ENCODE results near the gene PDK2. TPM values are rescaled to one million over a fixed set of nuclear protein-coding genes. Genes with fewer than 3 reads are reported as not detected.

PDK2 gene
- total and polyA plus RNA-seq, 9 of the 15 experiments (the other 6 are each of a cell fraction or from before 2014, with no cell fraction given), result 0.03 to 2.5 (median 1.4) TPM

DNA sequence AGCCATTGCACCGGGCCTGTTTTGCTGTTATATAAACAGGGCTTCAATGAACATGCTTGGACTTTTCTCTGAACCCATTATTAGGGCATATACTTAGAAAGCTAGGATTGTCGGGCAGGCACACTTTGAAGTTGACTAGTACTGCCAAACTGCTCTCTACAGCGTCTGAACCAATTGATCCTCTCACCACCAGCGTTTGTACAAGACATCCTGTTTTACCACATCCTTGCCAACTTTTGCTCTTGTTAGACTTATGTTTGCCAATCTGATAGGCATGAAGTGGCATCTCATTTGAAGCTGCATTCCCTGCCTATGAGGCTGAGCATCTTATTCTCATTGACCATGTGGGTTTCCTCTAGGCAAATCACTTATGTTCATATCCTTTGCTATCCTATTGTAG, 62.7 kb downstream of the PDK2 start:
- 27% methylated on average over 4 of the region's 4 CpGs for WGBS (ENCODE audit: insufficient coverage, low coverage, missing lambda C conversion rate)
- Histone ChIP-seq H3K9me3 (replicated peaks; ENCODE audit: control insufficient read depth, insufficient read depth, low read depth, low read length) (no peaks in the 10 kb centered on the region), H3K27ac (ENCODE audit: extremely low read depth, low read depth, low read length) (no peak overlapping the region), H2AFZ (ENCODE audit: low read depth, low read length) (peak overlapping the region; percentile 46; the same call in 1 of the 2 replicates), H3K9me1 (ENCODE audit: control insufficient read depth, insufficient read depth, low read length) (peaks cover 2% of the 10 kb centered on the region), H3K4me2 (ENCODE audit: insufficient read depth, low read length) (no peak overlapping the region), H3K4me1 (replicated peaks in 1 of 2; ENCODE audit: control insufficient read depth in 2 of 2, insufficient read depth in 2 of 2, low read length in 2 of 2) (peaks cover 39 to 43% of the 10 kb centered on the region in 2 experiments), H3K79me2 (ENCODE audit: control insufficient read depth, insufficient read depth, low read length) (no peaks in the 10 kb centered on the region), H3K9ac (ENCODE audit: insufficient read depth in 1 of 2, low read depth in 2 of 2, low read length in 2 of 2) (no peak overlapping the region), H3K36me3 (ENCODE audit: control insufficient read depth, insufficient read depth, low read length) (no peaks in the 10 kb centered on the region), H3K27me3 (ENCODE audit: control insufficient read depth in 2 of 2, insufficient read depth in 2 of 2, low read length in 2 of 2) (no peaks in the 10 kb centered on the region), H3K4me3 (no peak overlapping the region), H4K20me1 (replicated peaks; ENCODE audit: control insufficient read depth, insufficient read depth, low read length) (no peaks in the 10 kb centered on the region)
- TF ChIP-seq MED1 (CRISPR knock-in tag; IDR thresholded peaks at IDR 0.05; ENCODE audit: borderline replicate concordance) (no peak), RBM22 (IDR thresholded peaks at IDR 0.05; ENCODE audit: low read depth, low read length, poor library complexity, severe bottlenecking) (no peak), BCL6 (CRISPR knock-in tag; IDR thresholded peaks at IDR 0.05) (no peak), TRIM24 (IDR thresholded peaks at IDR 0.05) (no peak), NUFIP1 (IDR thresholded peaks at IDR 0.05; ENCODE audit: partially characterized antibody) (no peak), CHD4 (IDR thresholded peaks at IDR 0.05; ENCODE audit: insufficient read depth, insufficient replicate concordance, low read depth, low read length, poor library complexity, severe bottlenecking) (no peak), PHB (CRISPR knock-in tag; IDR thresholded peaks at IDR 0.05) (no peak), SETDB1 (IDR thresholded peaks at IDR 0.05; ENCODE audit: low read length) (no peak), HNRNPL (IDR thresholded peaks at IDR 0.05; ENCODE audit: low read depth, low read length) (no peak), TEAD1 (CRISPR knock-in tag; IDR thresholded peaks at IDR 0.05) (no peak), ZNF830 (CRISPR knock-in tag; IDR thresholded peaks at IDR 0.05) (no peak), ZNF232 (CRISPR knock-in tag; IDR thresholded peaks at IDR 0.05) (no peak), ETS2 (tag; IDR thresholded peaks at IDR 0.05; ENCODE audit: borderline replicate concordance, poor library complexity, severe bottlenecking) (no peak), TGIF2 (CRISPR knock-in tag; IDR thresholded peaks at IDR 0.05) (no peak), FOXM1 (IDR thresholded peaks at IDR 0.05; ENCODE audit: low read depth) (no peak), FOXM1 (CRISPR knock-in tag; IDR thresholded peaks at IDR 0.05; ENCODE audit: low read depth) (no peak)
- TF ChIP-seq, protein P1, sequence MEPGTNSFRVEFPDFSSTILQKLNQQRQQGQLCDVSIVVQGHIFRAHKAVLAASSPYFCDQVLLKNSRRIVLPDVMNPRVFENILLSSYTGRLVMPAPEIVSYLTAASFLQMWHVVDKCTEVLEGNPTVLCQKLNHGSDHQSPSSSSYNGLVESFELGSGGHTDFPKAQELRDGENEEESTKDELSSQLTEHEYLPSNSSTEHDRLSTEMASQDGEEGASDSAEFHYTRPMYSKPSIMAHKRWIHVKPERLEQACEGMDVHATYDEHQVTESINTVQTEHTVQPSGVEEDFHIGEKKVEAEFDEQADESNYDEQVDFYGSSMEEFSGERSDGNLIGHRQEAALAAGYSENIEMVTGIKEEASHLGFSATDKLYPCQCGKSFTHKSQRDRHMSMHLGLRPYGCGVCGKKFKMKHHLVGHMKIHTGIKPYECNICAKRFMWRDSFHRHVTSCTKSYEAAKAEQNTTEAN (CRISPR knock-in tag; IDR thresholded peaks at IDR 0.05), result no peak
- no peak for ATAC-seq
- no TSS peak for BruUV-seq (replicated peaks)
- in situ Hi-C loops (cut with MboI), result no loop called here
- POLR2A ChIA-PET, result interaction anchor here (0.6 kb wide), 1 partner anchor 20 kb away, joined by 3 read pairs; no protein-coding TSS in a partner anchor
- DNase-seq (ENCODE audit: extremely low read depth in 1 of 4, low spot score in 3 of 4), result no peak
- CTCF ChIA-PET (ENCODE audit: low intra/inter-chr PET ratio), result no interaction called here
- intact Hi-C loops (cut with micrococcal nuclease), result no loop called here
- no peak for FAIRE-seq

All from K562 (cell line).